GM13977 (cell line): ENCODE measurements around the gene KCNIP1.

Source experiments
- DNase-seq: peaks from one replicate; pipeline ENCODE4 v3.0.0; 2012; ENCODE audit warnings: low spot score
- CTCF ChIP-seq: IDR thresholded peaks from 2 replicates; pipeline ENCODE4 v1.5.1; 2012; ENCODE audit warnings: mild to moderate bottlenecking, control low read depth; ENCODE audit not compliant: insufficient read depth; ENCODE audit errors: extremely low read depth, missing control alignments
- in situ Hi-C: fragments of 300-500 bp; cut with MboI; formaldehyde crosslinking; loops from one replicate; pipeline ENCODE4 v1.12.0; 2022; ENCODE audit warnings: low sequenced_read_pairs, low pct_unique_long_range_greater_than_20kb, mixed read lengths, inconsistent platforms; ENCODE audit not compliant: unreplicated experiment

KCNIP1 gene

DNA sequence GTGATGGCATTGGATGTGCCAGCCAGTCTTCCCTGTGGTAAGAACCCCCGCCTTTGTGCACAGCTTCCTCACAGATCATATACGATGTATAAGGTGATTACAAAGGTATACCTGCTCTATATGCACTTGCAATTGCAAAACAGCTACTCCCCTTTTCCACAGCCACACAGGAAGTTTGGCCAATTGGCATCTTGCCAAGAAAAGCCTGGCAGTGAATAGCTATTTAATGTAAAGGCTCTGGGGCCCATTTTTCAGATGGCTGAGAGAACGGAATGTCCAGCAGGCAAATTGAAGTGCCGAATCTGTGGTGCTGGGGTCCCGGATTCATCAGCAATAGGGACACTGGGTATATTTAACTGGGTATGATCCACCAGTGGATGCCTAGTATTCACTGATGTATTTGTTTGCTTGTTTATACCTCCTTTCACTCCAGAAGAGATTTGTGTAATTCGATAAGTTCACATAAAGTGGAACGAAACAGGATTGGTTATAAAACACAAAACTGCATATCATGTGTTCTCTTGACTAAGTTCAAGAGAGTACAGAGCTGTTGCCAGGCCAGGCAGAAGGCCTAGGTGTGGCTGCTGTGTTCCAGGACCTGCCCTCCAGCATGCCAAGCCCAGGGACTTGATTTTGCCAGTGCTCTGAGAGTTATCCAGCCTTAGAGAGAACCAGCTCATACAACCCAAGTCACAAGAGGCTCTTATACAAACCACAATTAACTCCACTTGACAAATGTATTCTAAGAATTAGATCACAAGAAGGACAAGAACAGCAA is 252.0 kb downstream of the KCNIP1 start:
- TF ChIP-seq CTCF: no peak
- DNase-seq: no peak
- in situ Hi-C loops: no loop called here

- no peak for TF ChIP-seq CTCF
- in situ Hi-C loops: no loop called here
- DNase-seq: no peak
These were observed 252.9 kb downstream of the KCNIP1 start for GRCh38 chr5:170756691-170757090.

- in situ Hi-C loops: no loop called here
- DNase-seq: no peak
- no peak for TF ChIP-seq CTCF
These were observed 253.4 kb downstream of the KCNIP1 start for GRCh38 chr5:170757182-170757601.

- in situ Hi-C loops: no loop called here
- no peak for TF ChIP-seq CTCF
- DNase-seq: no peak
These were observed 253.8 kb downstream of the KCNIP1 start for GRCh38 chr5:170757669-170758068.

DNA sequence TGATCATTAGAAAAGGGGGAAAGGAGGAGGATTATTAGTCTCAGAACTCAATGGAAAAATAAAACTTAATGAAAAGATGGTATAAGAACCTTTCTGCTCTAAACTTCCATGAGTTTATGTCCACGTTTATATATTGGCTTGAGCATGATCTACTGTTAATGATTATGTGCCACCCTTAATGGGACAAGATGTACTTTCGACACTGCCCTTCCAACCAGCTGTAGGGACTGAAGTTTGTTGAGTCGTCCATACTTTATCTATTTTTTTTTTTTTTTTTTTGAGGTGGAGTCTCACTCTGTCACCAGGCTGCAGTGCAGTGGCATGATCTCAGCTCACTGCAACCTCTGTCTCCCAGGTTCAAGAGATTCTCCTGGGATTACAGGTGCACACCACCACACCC is 254.7 kb downstream of the KCNIP1 start:
- TF ChIP-seq CTCF: no peak
- no peak for DNase-seq
- in situ Hi-C loops: no loop called here

DNA sequence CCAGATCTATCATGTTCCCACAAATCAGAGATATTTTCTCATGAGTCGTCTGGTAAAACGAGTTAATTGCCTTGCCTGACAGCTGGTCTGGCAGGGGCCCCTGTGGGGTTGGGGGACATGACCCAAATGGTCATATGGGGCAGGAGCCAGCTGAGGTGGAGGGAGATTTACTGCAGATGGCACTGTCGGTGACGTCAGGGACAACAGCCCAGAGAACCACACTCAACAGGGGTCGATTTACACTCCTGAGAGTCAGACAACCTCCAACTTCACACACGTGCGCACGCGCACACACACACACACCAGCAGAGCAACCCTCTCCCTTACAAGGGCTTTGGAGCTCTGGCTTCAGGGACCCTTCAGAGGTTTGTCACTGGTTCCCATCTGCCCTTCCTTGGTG is 256.3 kb downstream of the KCNIP1 start:
- no peak for DNase-seq
- in situ Hi-C loops: no loop called here
- TF ChIP-seq CTCF: no peak
